Fibroblast of pulmonary artery (primary cell): Measurements from ENCODE around the gene CHRM5.
A peak's percentile ranks its signal among the peaks of the same experiment; 100 is the strongest.

ENCODE experiments used
- DNase-seq: peaks from one replicate; pipeline ENCODE4 v3.0.0-alpha.2; 2010; ENCODE audit warnings: low read depth
- H3K4me3 ChIP-seq: replicated peaks from 2 replicates; pipeline ENCODE4 v1.5.1; 2011; ENCODE audit warnings: low read depth, mild to moderate bottlenecking, control low read depth, low read length, moderate library complexity
- CTCF ChIP-seq: IDR thresholded peaks from 2 replicates; pipeline ENCODE4 v1.5.1; 2011; ENCODE audit warnings: mild to moderate bottlenecking, control low read depth, low read length, inconsistent platforms; ENCODE audit errors: missing control alignments

The CHRM5 gene

DNA sequence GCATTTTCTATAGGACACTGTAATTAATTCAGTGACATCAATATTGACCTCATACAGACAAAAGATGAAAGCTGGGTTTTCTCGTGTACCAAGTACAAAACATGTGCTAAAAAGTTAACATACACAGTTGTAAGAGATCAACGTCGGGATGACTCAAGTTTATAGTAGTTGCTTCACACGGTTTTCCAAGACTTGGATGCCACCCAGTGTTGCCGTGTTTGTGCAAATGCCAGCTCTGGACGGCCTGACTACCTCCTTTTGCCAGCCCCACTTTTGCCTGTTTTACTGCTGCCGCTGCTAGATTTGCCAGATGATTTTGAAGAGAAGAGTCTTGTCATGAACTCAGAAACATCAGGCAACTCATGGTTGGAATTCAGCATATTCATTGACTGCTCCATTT lies 115.8 kb downstream of the CHRM5 start:
- DNase-seq = peak; percentile 21
- TF ChIP-seq CTCF = no peak
- H3K4me3 ChIP-seq = no peak overlapping the region

- no peak for TF ChIP-seq CTCF
- DNase-seq = no peak
- no peak overlapping the region for H3K4me3 ChIP-seq
These were observed 117.4 kb downstream of the CHRM5 start for GRCh38 chr15:34085746-34086145.

GRCh38 chr15:34099914-34100313 lies 131.6 kb downstream of the CHRM5 start:
- no peak overlapping the region for H3K4me3 ChIP-seq
- DNase-seq = no peak
- TF ChIP-seq CTCF = no peak

DNA sequence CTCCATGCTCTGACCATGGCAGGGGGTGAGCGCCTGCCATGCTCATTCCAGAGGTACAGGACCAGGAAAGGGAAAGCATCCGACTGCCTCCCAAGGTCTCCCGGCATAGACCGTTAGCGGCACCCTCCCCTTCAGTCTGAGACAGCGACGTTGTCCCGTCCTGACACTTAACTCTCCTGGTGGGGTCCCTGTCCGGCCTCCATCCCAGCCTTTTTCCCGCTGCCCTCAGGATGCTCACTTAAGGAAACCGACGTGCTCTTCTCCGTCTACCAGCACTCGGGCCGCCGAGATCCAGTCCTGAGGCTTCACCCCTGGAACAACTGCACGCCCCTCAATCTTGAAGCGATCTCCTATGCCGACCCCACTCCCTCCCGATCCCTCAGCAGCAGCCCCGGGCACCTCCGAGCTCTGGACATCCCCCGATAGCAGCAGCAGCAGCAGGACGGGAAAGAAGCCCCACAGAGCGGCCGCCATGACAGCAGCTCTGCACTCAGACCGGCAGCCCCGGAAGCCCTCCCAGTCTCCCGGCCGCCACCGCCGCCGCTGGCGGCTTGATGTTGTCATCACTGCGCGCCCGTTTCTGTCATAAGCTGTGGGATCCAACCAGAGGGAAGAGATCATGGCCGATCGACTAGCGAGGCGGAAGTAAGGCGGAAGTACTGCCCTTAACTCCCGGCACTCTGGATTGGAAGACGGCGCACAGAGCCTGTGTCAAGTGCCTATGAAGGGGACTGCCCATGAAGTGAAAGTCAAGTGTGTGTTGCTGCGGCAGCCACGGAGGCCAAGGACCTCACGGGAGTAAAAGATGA lies 133.3 kb downstream of the CHRM5 start, which contains the start of the genes EMC7 and PGBD4:
EMC7 (minus strand) TSS at position 497 of the 809 bp plus-strand sequence; CDS start at position 474, 23 bp downstream.
PGBD4 (plus strand) TSS at position 718 of the 809 bp plus-strand sequence. CDS start 449 bp downstream, outside the sequence.
- TF ChIP-seq CTCF = no peak
- peak; percentile 100 for DNase-seq
- H3K4me3 ChIP-seq = peak within 1 kb of the TSS; percentile 99

GRCh38 chr15:34102175-34102925 lies 134.1 kb downstream of the CHRM5 start:
- H3K4me3 ChIP-seq = peak overlapping the region; percentile 99
- DNase-seq = no peak
- TF ChIP-seq CTCF = no peak

GRCh38 chr15:34106423-34106822 lies 138.1 kb downstream of the CHRM5 start:
- no peak overlapping the region for H3K4me3 ChIP-seq
- no peak for TF ChIP-seq CTCF
- DNase-seq = no peak
